Esophagus squamous epithelium (tissue), 4 donors: Measurements from ENCODE around the gene TMEM163.

Experiments
- CTCF ChIP-seq, 6 experiments: fragments of 450-650 bp in 4 of 6; fragments of 200-600 bp in 2 of 6; sonication (generic) in 2 of 6; IDR thresholded peaks; one replicate each; pipeline ENCODE4 v1.5.1; 2016 to 2019; ENCODE audit warnings: antibody characterized with exemption in 6 of 6, mild to moderate bottlenecking in 4 of 6, moderate library complexity in 4 of 6
- POLR2A ChIP-seq, 4 donors: fragments of 450-650 bp; IDR thresholded peaks; one replicate each; pipeline ENCODE4 v1.6.1; 2017; ENCODE audit warnings: antibody characterized with exemption in 4 of 4, mild to moderate bottlenecking in 4 of 4, moderate library complexity in 3 of 4

GRCh38 chr2:134763164-134763710, 44.4 kb upstream of the TMEM163 start:
- TF ChIP-seq CTCF (IDR thresholded peaks at IDR 0.05) (no peak), POLR2A (IDR thresholded peaks at IDR 0.05) (no peak)
